Measurements from ENCODE around the gene SLC12A4. TPM values are rescaled to one million over a fixed set of nuclear protein-coding genes. Genes with fewer than 3 reads are reported as not detected.
"Not testable (repeated sequence)": the region's sequence is repeated elsewhere in the genome, so short reads cannot be mapped to it uniquely, and the experiment has no call there.

The SLC12A4 gene
- total RNA-seq, 1 donor from 2014 or later, result 113 TPM

DNA sequence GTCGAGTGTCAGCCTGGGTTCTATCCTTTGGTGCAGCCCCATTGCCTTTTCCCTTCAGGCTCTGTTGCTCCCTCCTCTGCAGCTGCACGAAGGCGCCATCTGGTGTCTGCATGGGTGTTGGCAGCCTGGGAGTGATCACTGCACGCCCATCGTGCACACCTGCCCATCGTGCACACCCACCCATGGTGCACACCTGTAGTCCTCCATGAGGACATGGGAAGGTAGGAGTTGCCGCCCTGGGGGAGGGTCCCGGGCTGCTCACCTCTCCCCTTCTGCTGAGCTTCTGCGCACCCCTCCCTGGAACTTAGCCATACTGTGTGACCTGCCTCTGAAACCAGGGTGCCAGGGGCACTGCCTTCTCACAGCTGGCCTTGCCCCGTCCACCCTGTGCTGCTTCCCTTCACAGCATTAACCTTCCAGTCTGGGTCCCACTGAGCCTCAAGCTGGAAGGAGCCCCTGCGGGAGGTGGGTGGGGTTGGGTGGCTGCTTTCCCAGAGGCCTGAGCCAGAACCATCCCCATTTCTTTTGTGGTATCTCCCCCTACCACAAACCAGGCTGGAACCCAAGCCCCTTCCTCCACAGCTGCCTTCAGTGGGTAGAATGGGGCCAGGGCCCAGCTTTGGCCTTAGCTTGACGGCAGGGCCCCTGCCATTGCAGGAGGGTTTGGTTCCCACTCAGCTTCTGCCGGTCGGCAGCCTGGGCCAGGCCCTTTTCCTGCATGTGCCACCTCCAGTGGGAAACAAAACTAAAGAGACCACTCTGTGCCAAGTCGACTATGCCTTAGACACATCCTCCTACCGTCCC, 39.7 kb downstream of the SLC12A4 start:
- DNase-seq (ENCODE audit: low spot score), result no peak

DNA sequence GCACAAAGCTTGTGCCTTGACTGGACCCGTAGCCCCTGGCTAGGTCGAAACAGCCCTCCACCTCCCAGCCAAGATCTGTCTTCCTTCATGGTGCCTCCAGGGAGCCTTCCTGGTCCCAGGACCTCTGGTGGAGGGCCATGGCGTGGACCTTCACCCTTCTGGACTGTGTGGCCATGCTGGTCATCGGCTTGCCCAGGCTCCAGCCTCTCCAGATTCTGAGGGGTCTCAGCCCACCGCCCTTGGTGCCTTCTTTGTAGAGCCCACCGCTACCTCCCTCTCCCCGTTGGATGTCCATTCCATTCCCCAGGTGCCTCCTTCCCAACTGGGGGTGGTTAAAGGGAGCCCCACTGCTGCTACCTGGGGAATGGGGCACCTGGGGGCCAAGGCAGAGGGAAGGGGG, 40.3 kb downstream of the SLC12A4 start:
- no peak for DNase-seq (ENCODE audit: low spot score)

DNA sequence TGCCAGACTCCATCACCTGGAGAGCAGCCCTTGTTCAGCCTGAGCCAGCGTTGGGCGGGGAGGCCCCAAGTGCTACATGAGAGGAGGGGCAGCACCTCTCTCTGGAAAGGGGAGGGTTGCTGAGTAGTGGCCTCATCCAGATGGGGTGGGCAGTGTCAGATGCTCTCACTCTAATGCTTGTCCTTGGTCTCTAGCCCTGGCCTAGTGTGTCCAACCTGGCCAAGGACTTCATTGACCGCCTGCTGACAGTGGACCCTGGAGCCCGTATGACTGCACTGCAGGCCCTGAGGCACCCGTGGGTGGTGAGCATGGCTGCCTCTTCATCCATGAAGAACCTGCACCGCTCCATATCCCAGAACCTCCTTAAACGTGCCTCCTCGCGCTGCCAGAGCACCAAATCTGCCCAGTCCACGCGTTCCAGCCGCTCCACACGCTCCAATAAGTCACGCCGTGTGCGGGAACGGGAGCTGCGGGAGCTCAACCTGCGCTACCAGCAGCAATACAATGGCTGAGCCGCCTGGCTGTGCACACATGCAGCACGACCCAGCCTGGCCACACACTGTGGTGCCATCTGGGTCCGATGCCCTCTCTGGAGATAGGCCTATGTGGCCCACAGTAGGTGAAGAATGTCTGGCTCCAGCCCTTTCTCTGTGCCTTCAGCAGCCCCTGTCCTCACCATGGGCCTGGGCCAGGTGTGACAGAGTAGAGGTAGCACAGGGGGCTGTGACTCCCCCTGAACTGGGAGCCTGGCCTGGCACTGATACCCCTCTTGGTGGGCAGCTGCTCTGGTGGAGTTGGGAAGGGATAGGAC, 41.1 kb downstream of the SLC12A4 start:
- no peak for DNase-seq (ENCODE audit: low spot score)

DNA sequence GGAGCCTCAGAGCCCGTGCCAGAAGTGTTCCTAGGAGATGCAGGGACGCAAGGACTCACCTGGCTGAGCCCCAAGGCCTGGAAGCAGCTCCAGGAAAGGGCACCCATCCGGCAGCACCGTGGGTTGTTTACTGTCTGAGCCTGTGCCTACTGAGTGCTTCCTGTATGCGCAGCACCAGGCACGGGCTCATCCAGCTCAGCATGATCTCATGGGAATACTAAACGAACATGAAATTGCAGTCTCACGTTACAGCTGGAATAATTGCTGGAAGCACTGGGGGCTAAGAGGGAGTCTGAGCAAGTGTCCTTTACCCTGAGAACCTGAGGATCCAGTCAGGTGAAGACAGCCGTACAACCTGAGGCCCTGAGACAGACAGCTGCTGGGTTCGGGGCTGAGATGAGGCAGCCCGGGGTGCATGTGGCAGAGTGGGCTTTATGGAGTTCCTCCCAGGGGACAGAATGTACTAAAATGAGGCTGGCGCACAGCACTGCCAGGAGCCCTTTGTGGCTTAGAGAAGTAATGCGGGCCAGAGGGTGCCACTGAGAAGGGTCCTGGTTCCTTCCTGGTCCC, 42.2 kb downstream of the SLC12A4 start:
- no peak for DNase-seq (ENCODE audit: low spot score)

DNA sequence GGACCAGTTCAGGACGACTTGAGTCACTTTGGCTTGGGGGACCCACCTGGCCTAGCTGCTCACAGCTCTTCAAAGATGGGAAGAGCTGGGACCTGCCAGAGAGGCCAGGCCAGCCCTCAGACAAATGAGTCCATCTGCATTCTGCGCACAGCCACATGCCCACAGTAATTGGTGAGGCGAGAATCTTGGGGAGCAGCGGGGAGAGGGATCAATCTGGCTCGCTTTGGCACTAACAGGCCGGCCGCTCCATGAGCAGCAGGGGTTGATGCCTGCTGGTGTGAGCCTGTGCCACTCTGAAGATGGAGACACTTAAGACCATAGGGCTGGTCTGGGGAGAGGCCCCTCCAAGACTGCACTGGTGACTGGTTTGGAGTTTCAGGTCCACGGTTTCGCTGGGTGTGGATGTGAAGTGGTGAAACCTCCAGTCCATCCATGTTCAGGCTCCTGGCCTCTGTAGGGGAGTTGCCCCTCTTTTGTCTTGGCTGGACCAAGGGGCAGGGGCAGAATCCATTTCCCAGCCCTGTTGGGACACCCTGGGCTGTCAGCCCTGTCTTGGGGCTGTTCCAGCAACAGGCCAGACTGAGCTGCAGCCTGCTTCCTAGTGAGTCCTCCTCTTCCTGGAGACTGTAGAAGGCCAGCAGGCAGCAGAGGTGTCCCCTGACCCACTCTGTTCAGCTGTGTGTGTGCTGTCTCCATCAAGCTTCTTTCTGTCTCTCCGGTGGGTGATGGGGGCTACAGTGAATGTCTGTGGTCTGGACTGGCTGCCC, 44.1 kb downstream of the SLC12A4 start:
- no peak for DNase-seq (ENCODE audit: low spot score)

DNA sequence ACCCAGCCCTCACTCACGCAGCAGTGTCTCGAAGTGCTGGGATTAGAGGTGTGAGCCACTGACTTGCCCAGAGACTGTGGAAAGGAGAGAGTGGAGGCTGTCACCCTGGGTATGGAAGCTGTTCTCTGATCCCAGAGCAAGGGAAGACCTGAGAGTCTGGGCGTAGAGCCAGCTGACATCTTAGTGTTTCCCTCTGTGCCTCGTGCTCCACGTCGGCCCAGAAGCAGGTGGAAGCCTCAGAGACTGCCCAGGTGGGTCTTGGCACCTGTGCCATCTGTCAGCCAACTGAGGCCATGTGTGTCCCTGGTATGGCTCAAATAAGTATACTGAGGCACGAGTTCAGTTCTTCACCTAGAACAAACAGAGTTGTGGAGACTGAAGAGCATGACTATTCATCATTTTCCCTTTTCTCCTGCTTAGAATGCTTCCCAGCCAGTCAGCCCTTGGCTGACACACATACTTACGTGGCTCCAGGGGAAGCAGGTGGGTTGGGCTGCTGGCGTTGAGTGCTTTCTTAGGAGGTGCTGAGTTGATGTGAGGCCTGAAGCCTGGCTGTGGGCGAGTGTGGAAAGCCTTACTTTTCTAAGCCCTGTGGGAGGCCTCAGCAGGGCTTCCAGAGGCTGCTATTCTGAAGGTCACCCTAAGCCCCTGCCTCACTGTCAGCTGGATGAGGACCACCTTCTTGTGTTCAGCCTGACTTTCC, 44.9 kb downstream of the SLC12A4 start:
- no peak for DNase-seq (ENCODE audit: low spot score)

DNA sequence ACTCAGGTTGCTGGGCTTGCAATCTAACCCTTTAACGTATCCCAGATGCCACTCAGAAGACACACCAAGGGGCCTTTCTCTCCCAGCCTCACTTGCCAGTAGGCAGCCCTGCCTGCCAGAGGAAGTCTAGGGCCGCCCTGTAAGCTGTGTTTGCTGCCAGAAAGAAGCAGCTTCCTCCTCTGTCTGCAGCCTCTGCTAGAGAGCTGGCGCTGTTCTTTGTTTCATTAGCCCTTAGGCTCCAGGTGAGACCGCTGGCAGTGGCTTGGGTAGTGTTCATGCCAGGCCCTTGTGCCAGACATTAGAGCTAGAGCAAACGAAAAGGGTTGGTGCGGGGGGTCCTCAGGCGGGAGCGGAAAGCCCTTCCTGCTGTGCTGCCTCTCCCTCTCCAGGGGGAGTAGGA, 45.7 kb downstream of the SLC12A4 start:
- no peak for DNase-seq (ENCODE audit: low spot score)

DNA sequence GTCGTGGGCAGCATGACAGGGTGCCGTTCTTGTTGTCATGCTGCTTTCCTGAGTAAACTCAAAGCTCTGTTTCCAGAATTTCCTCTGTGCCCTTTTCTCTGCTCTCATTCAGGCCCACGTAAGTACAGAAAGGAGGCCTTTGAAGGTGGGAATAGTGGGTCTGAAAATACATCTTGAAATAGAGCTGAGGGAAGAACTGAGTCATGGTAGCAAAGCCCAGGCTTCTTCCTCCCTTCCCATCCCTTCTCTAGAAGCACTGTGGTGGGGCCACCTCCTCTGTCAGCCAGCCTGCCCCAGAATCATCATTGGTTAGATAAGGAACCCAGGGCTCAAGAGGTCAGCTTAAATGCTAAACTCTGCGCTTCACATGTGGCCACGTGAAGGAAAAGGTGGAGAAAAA, 46.2 kb downstream of the SLC12A4 start:
- DNase-seq (ENCODE audit: low spot score), result no peak

DNA sequence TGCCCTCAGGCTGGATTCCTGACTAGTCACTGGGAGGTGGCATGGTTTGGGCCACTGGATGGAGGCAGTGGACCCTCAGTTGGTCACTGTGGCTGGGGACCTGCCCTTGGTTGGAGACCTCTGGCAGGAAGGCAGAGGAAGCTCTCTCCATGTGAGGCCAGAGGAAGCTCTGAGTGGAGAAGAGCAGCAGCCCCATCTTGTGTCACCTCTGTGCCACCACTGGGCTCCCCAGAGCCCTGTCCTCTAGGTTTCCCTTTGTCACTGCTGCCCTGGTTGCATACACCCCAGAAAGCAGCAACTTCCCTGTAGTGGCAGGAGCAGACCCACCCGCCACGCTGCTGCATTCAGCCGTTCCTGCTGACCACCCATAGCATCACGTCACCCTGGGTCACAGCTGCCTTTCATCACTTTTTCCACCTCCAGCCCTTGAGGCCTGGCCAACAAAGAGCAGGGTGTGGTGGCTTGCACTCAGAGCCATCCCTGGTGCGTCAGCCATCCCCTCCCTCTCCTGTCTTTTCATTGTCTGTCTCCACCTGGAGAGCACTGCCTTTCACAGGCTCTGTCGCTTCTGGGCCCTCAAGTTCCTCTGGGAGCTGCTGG, 48.7 kb downstream of the SLC12A4 start:
- DNase-seq (ENCODE audit: low spot score), result no peak

DNA sequence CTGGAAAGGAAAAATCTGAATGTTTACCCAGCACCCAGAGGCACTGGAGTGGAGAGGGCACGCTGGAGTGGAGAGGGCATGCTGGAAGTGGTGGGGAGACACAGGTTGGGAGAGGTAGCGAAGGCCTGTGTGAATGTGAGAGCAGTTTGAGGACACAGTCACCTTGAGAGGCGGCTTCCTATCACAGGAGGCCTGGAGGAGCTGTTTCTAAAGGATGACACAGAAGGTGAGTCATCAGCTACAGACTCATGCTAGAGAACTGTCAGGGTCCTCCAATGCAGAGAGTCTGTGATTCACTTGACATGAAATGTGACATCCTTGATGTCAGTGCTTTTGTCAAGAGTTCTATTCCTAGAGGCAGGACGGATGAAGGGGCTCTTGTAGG, 50.6 kb downstream of the SLC12A4 start:
- no peak for DNase-seq (ENCODE audit: low spot score)

DNA sequence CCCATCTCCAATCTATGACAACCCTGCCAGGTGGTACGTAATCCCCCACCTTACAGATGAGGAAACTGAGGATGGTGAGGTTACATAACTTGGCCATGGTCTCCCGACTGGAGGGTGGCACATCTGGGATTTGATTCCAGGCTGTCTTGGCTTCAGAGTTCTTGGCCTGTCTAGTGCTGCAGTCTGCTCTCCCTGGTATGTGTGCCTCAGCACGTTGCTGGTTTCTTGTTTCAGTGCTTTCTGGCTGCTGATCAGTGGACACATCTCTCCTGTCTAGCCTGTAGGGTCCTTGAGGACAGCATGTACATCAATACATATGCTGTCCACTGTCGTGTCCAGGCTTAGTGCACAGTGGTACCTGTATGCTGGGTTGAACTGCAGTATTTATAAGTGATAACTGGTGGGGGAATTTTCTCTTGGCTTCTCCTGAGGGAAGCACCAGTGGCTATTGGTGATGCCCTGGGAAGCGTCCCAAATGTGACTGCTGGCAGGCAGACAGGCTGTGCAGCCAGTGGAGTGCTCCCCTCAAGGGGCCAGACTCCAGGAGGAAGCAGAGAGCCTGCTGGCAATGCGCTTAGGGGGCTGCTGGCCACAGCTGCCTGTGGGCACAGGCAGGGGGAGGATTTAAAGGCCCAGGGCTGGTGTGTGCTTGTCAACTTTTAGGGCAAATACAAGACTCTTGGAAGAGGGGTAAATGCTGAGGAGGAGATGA, 51.1 kb downstream of the SLC12A4 start:
- no peak for DNase-seq (ENCODE audit: low spot score)

DNA sequence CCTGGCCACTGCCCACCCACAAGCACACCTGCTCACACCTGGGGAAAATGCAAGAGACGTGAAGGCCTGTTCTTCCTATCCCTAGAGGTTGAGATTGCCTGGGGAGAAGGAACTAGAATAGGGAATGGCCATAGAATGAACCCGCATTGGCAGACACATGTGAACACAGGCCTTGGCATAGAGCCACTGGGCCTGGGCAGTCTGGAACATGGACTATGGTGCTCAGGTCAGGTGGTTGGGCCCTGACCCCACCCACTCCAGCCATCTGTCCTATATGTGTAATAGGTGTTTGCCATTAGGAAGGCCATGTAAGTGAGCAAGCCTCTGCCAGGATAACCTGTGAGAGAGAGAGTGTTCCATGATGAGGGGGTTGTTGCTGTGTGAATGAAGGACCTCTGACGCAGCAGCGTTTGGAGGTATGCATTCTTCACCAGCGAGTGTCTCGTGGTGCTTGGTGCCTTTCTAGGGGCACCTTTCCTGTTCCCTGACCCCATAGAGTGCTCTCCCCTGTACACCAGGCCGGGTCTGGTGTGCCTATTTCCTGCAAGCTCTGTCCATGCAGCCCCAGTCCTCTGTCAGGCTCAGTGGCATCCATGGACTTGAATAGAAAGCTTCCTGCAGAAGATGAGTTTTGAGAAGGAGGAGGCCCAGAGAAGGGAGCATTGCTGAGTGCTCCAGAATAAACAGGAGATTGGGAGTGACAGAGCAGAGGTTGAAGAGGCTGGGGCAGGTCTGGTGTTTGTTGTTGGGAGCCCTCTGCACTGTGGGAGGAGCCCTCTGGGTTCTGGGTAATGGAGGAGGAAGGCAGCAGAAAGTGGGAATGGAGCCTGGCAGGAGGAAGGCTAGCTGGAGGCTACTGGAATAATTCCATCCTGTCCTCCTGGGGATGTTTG, 52.4 kb downstream of the SLC12A4 start:
- DNase-seq (ENCODE audit: low spot score), result no peak

DNA sequence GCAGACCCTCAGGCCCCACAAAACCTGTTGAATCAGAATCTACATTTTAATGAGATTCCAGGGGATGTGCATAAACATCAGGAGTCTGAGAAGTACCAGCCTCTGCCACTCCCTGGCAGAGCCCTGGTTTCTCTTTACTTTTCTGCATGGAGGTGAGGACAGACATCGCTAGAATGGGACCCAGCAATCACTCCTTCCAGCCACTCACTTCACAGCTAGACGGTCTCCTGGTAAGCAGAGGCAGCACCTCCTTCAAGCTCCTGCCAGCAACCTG, 53.0 kb downstream of the SLC12A4 start:
- not testable (repeated sequence) for DNase-seq (ENCODE audit: low spot score)

DNA sequence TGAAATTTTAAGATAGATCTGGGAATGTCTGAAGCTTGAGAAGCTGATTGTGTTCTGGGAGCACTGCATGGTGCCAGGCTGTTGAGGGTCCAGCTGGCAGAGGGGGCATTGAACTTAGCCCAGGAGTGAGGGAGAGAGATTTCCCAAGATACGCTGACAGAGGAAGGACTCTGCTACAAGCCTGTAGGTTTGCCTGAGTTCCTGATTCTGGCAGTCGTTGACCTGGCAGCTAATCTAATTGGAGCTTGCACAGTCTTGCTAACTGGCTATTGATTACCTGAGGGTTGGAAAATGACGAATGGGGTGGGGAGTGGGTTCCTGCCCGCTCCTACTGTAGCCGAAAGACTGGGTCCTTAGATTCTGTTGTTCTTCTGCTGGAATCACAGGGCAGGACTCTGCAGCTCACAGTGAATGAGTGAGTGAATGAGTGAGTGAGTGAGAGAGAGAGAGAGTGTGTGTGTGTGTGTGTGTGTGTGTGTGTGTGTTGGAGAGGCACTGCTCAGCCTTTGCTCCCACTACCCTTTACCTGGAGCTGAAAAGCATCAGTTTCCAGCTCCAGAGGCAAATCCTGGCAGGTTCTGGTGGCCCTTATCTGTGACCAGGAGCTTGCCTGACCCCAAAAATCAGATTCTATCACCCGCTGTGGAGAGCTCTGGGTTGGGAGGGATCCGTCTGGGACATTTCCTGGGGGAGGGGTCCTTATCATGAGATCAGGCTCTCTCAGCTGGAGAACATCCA, 53.5 kb downstream of the SLC12A4 start:
- no peak for DNase-seq (ENCODE audit: low spot score)

DNA sequence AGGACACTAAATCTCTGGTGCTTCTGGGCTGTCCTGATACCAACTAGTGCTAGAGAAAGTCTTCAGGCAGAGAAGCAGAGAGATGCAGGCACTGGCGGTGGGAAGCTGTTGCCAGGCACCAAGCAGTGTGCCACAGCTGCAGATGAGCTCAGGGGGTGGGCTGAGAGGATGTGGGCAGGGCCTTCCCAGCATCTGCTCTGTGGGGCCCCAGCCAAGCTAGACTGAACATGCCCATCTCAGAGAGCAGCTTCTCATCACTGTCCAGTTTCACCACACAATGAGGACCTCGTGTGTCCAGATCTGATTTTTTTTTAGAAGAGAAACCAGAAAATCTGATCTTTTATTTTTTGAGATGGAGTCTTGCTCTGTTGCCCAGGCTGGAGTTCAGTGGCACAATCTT, 58.3 kb downstream of the SLC12A4 start:
- DNase-seq (ENCODE audit: low spot score), result no peak

DNA sequence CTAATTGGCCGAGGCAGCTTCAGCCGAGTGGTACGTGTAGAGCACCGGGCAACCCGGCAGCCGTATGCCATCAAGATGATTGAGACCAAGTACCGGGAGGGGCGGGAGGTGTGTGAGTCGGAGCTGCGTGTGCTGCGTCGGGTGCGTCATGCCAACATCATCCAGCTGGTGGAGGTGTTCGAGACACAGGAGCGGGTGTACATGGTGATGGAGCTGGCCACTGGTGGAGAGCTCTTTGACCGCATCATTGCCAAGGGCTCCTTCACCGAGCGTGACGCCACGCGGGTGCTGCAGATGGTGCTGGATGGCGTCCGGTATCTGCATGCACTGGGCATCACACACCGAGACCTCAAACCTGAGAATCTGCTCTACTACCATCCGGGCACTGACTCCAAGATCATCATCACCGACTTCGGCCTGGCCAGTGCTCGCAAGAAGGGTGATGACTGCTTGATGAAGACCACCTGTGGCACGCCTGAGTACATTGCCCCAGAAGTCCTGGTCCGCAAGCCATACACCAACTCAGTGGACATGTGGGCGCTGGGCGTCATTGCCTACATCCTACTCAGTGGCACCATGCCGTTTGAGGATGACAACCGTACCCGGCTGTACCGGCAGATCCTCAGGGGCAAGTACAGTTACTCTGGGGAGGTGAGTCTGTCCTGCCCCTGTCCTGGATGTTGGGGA, 59.2 kb downstream of the SLC12A4 start:
- no peak for DNase-seq (ENCODE audit: low spot score)

DNA sequence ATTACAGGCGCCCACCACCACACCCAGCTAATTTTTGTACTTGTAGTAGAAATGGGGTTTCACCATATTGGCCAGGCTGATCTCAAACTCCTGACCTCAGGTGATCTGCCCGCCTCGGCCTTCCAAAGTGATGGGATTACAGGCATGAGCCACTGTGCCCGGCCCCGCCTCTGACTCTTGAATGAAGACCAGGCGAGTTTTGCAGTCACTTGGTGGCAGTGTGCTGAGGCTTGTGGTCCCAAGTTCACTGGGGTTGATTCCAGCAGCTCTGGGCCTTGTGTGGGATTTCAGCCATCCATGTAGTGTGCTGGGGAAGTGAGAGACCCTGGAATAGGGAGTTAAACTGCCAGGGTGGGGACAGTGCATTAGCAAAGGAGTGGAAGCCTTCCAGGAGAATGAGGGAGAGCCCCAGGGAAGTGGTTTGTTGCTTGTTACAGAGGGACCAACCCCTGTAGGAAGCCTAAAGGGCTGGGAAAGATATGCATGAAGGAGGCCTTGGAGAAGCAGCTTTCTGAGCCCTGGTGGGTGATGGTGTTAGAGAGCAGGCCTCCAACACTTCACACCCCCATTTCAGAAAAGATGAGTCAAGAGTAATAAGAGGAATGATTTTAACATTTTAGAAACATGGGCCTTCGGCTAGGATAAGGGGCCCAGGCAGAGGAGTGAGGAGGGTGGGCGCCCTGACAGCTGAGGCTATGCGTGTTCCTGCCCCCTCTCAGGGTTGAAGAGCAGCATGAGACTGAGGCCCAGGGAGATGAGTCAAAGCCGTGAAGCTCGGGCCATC, 60.8 kb downstream of the SLC12A4 start:
- DNase-seq (ENCODE audit: low spot score), result no peak
